ENCODE results near the gene SLC6A13. TPM values are rescaled to one million over a fixed set of nuclear protein-coding genes. Genes with fewer than 3 reads are reported as not detected.

The SLC6A13 gene
- total and polyA plus RNA-seq, 2 of the 8 experiments (the other 6 are each of a cell fraction or from before 2014, with no cell fraction given), result 0.03 TPM; not detected in 1

GRCh38 chr12:293199-293598 lies 30.6 kb upstream of the SLC6A13 start (continued):
- TF ChIP-seq SAP30 (IDR thresholded peaks at IDR 0.05; ENCODE audit: insufficient read depth, insufficient replicate concordance, low read length) (no peak), EP300 (IDR thresholded peaks at IDR 0.05; ENCODE audit: borderline replicate concordance in 1 of 2, low read depth in 2 of 2, low read length in 2 of 2) (no peak), JUND (IDR thresholded peaks at IDR 0.05; ENCODE audit: low read length) (no peak), JUN (IDR thresholded peaks at IDR 0.05; ENCODE audit: low read depth, low read length) (no peak), CHD1 (IDR thresholded peaks at IDR 0.05; ENCODE audit: low read depth, low read length) (no peak)
